K562 (cell line): Measurements from ENCODE around the gene ISYNA1.

Source experiments
- ARID3B ChIP-seq: fragments of 250-450 bp; sonication (Bioruptor Pico); IDR thresholded peaks from 2 replicates; pipeline ENCODE4 v1.4.0; 2020; ENCODE audit warnings: borderline replicate concordance
- ATF3 ChIP-seq, 2 experiments: fragments of 450-650 bp in 1 of 2; sonication (generic) in 1 of 2; formaldehyde crosslinking in 1 of 2; IDR thresholded peaks in 1 of 2; conservative IDR thresholded peaks in 1 of 2; 2 replicates each; pipeline versions ENCODE4 v1.6.1 to v1.8.1; 2016 to 2023; ENCODE audit warnings: mild to moderate bottlenecking in 2 of 2, moderate library complexity in 2 of 2, inconsistent platforms in 1 of 2, missing genetic modification reagents in 1 of 2
- CHD2 ChIP-seq: IDR thresholded peaks from 2 replicates; pipeline ENCODE4 v1.6.1; 2011; ENCODE audit warnings: low read depth, low read length
- CTCF ChIP-seq, 3 experiments: IDR thresholded peaks in 2 of 3; conservative IDR thresholded peaks in 1 of 3; 2 replicates each; pipeline ENCODE4 v1.5.1; 2011 to 2012; ENCODE audit warnings: low read length in 3 of 3, mild to moderate bottlenecking in 3 of 3, control low read depth in 2 of 3, improper control_type of control experiment in 1 of 3, inconsistent platforms in 1 of 3, low read depth in 1 of 3, mixed read lengths in 1 of 3, moderate library complexity in 1 of 3; ENCODE audit not compliant: insufficient read depth in 2 of 3
- ELK1 ChIP-seq: sonication (generic); formaldehyde crosslinking; IDR thresholded peaks from 2 replicates; pipeline ENCODE4 v1.8.1; 2022; ENCODE audit warnings: missing genetic modification reagents
- HMBOX1 ChIP-seq: sonication (generic); IDR thresholded peaks from 2 replicates; pipeline ENCODE4 v1.6.1; 2016
- NR1H2 ChIP-seq: sonication (generic); formaldehyde crosslinking; IDR thresholded peaks from 2 replicates; pipeline ENCODE4 v1.4.0; 2020; ENCODE audit warnings: mild to moderate bottlenecking, missing genetic modification reagents
- REST ChIP-seq, 2 experiments: fragments of 450-650 bp; formaldehyde crosslinking in 1 of 2; IDR thresholded peaks; 2 replicates each; pipeline versions ENCODE4 v1.4.0 to v1.6.1; 2014 to 2020; ENCODE audit warnings: mild to moderate bottlenecking in 2 of 2, borderline replicate concordance in 1 of 2, low read depth in 1 of 2
- YY1 ChIP-seq, 3 experiments: IDR thresholded peaks; 2 replicates each; pipeline ENCODE4 v1.6.1; 2011; ENCODE audit warnings: low read length in 2 of 3, mild to moderate bottlenecking in 2 of 3, moderate library complexity in 2 of 3, borderline replicate concordance in 1 of 3, control low read depth in 1 of 3, low read depth in 1 of 3; ENCODE audit not compliant: insufficient read depth in 3 of 3, insufficient replicate concordance in 2 of 3, control insufficient read depth in 1 of 3, insufficient read length in 1 of 3; ENCODE audit errors: extremely low read depth in 1 of 3
- ZBTB1 ChIP-seq: sonication (generic); formaldehyde crosslinking; IDR thresholded peaks from 2 replicates; pipeline ENCODE4 v1.8.1; 2023; ENCODE audit warnings: missing genetic modification reagents, low read depth, mild to moderate bottlenecking, borderline replicate concordance
- ZMIZ1 ChIP-seq, 2 experiments: fragments of 150-350 bp in 1 of 2; IDR thresholded peaks; 2 replicates each; pipeline ENCODE4 v1.6.1; 2012 to 2016; ENCODE audit warnings: low read depth in 2 of 2, low read length in 2 of 2, mild to moderate bottlenecking in 1 of 2, moderate library complexity in 1 of 2
- ZNF133 ChIP-seq: fragments of 250-450 bp; sonication (Bioruptor Pico); IDR thresholded peaks from 2 replicates; pipeline ENCODE4 v1.4.0; 2020; ENCODE audit warnings: mild to moderate bottlenecking
- ZNF431 ChIP-seq: sonication (generic); formaldehyde crosslinking; IDR thresholded peaks from 2 replicates; pipeline ENCODE4 v1.8.0; 2022; ENCODE audit warnings: mild to moderate bottlenecking, missing genetic modification reagents

GRCh38 chr19:18421371-18421959, 16.5 kb downstream of the ISYNA1 start:
- TF ChIP-seq CHD2 (no peak), ZBTB1 (CRISPR knock-in tag) (no peak), CTCF (IDR thresholded peaks at IDR 0.05 in 2 of 3, conservative IDR thresholded peaks at IDR 0.05 in 1 of 3; ENCODE audit: insufficient read depth in 2 of 3, low read depth in 1 of 3, low read length in 3 of 3) (no peak), YY1 (IDR thresholded peaks at IDR 0.05; ENCODE audit: borderline replicate concordance in 1 of 3, control insufficient read depth in 1 of 3, extremely low read depth in 1 of 3, insufficient read depth in 3 of 3, insufficient read length in 1 of 3, insufficient replicate concordance in 2 of 3, low read depth in 1 of 3, low read length in 2 of 3) (no peak), REST (IDR thresholded peaks at IDR 0.05; ENCODE audit: borderline replicate concordance) (no peak), REST (CRISPR knock-in tag; IDR thresholded peaks at IDR 0.05; ENCODE audit: low read depth) (no peak), ZMIZ1 (IDR thresholded peaks at IDR 0.05; ENCODE audit: low read depth in 2 of 2, low read length in 2 of 2) (no peak), ARID3B (CRISPR knock-in tag) (no peak), ZNF431 (CRISPR knock-in tag) (no peak), ATF3 (IDR thresholded peaks at IDR 0.05) (no peak), ATF3 (CRISPR knock-in tag; conservative IDR thresholded peaks at IDR 0.05) (no peak), ZNF133 (CRISPR knock-in tag) (no peak), NR1H2 (CRISPR knock-in tag) (no peak), HMBOX1 (no peak), ELK1 (no peak)
